K562 (cell line): ENCODE measurements around the gene DLK1. TPM values are rescaled to one million over a fixed set of nuclear protein-coding genes. Genes with fewer than 3 reads are reported as not detected.

Experiments
- CSDE1 ChIP-seq, 2 experiments: fragments of 450-650 bp; IDR thresholded peaks; 2 replicates each; pipeline ENCODE4 v1.6.1; 2016; ENCODE audit warnings: mild to moderate bottlenecking in 1 of 2
- NR2C1 ChIP-seq, 2 experiments: fragments of 450-650 bp; IDR thresholded peaks; 2 replicates each; pipeline ENCODE4 v1.6.1; 2017; ENCODE audit warnings: mild to moderate bottlenecking in 2 of 2, antibody characterized with exemption in 1 of 2, inconsistent platforms in 1 of 2, missing compliant biosample characterization in 1 of 2, missing genetic modification characterization in 1 of 2
- RERE ChIP-seq: sonication (generic); formaldehyde crosslinking; IDR thresholded peaks from 2 replicates; pipeline ENCODE4 v1.8.0; 2023; ENCODE audit warnings: missing genetic modification reagents, mild to moderate bottlenecking, borderline replicate concordance
- polyA plus RNA-seq, 8 experiments: library from polyadenylated mRNA; depleted of rRNA in 4 of 8; stranded (reverse) in 5 of 8; unstranded in 3 of 8; fragments of >200 nt; fragmentation: Nextera tagmentation in 2 of 8; fragmentation: Illumina TruSeq in 1 of 8; extraction: Ambion mirVana in 2 of 8; extraction: Trizol in 1 of 8; gene quantifications; 2 replicates each; pipeline versions ENCODE4 v1.2.1 to v1.2.3, GENCODE V29; 2011 to 2014; ENCODE audit warnings: inconsistent platforms in 1 of 8, missing spikeins in 1 of 8
- total RNA-seq, 7 experiments: library from RNA; depleted of rRNA in 6 of 7; stranded (reverse); fragments of >200 nt in 6 of 7; fragmentation: Illumina TruSeq in 2 of 7; extraction: Trizol in 2 of 7; gene quantifications; 2 replicates each; pipeline versions ENCODE4 v1.2.1 to v1.2.3, GENCODE V29; 2011 to 2021; ENCODE audit warnings: low replicate concordance in 1 of 7
- TF ChIP-seq, protein P1 (sequence below): fragments of 250-450 bp; sonication (Bioruptor Pico); IDR thresholded peaks from 2 replicates; pipeline ENCODE4 v1.4.0; 2020; ENCODE audit warnings: mild to moderate bottlenecking

DLK1 gene
- total and polyA plus RNA-seq, 9 of the 15 experiments (the other 6 are each of a cell fraction or from before 2014, with no cell fraction given), result 4.4 to 97.2 (median 15.3) TPM

- TF ChIP-seq NR2C1 (IDR thresholded peaks at IDR 0.05) (no peak), NR2C1 (tag; IDR thresholded peaks at IDR 0.05) (no peak), CSDE1 (IDR thresholded peaks at IDR 0.05) (no peak), RERE (no peak)
- TF ChIP-seq, protein P1, sequence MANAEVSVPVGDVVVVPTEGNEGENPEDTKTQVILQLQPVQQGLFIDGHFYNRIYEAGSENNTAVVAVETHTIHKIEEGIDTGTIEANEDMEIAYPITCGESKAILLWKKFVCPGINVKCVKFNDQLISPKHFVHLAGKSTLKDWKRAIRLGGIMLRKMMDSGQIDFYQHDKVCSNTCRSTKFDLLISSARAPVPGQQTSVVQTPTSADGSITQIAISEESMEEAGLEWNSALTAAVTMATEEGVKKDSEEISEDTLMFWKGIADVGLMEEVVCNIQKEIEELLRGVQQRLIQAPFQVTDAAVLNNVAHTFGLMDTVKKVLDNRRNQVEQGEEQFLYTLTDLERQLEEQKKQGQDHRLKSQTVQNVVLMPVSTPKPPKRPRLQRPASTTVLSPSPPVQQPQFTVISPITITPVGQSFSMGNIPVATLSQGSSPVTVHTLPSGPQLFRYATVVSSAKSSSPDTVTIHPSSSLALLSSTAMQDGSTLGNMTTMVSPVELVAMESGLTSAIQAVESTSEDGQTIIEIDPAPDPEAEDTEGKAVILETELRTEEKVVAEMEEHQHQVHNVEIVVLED (CRISPR knock-in tag), result no peak
Observed at GRCh38 chr14:100711493-100711892, 15.2 kb upstream of the DLK1 start (continued).
